Stimulated activated effector memory CD8-positive, alpha-beta T cell treated with anti-CD3 and anti-CD28 coated beads, Interleukin-12 subunit alpha, Interleukin-12 subunit beta, amount 100 ng/mL, for 72 hours (primary cell): Measurements from ENCODE around the gene DUSP10.
A peak's percentile ranks its signal among the peaks of the same experiment; 100 is the strongest.

Experiments
- ATAC-seq: fragments of 150-1000 bp; cut with Tn5 transposase; 2 replicates; pipeline ENCODE4 v1.10.0; 2021
- DNase-seq, 2 donors: peaks; one replicate each; pipeline ENCODE4 v3.0.0; 2021 to 2022; ENCODE audit warnings: low spot score in 2 of 2
- H3K27ac Mint-ChIP-seq: one replicate; pipeline ENCODE4 v1.8.0; 2022; ENCODE audit warnings: mild to moderate bottlenecking, mixed read lengths
- H3K36me3 Mint-ChIP-seq: one replicate; pipeline ENCODE4 v1.8.0; 2022; ENCODE audit warnings: mild to moderate bottlenecking, mixed read lengths
- H3K4me1 Mint-ChIP-seq: one replicate; pipeline ENCODE4 v1.8.0; 2022; ENCODE audit warnings: mixed read lengths
- H3K4me3 Mint-ChIP-seq: one replicate; pipeline ENCODE4 v1.8.0; 2022; ENCODE audit warnings: mild to moderate bottlenecking, mixed read lengths
- H3K9me3 Mint-ChIP-seq: one replicate; pipeline ENCODE4 v1.8.0; 2022; ENCODE audit warnings: mixed read lengths

The DUSP10 gene

DNA sequence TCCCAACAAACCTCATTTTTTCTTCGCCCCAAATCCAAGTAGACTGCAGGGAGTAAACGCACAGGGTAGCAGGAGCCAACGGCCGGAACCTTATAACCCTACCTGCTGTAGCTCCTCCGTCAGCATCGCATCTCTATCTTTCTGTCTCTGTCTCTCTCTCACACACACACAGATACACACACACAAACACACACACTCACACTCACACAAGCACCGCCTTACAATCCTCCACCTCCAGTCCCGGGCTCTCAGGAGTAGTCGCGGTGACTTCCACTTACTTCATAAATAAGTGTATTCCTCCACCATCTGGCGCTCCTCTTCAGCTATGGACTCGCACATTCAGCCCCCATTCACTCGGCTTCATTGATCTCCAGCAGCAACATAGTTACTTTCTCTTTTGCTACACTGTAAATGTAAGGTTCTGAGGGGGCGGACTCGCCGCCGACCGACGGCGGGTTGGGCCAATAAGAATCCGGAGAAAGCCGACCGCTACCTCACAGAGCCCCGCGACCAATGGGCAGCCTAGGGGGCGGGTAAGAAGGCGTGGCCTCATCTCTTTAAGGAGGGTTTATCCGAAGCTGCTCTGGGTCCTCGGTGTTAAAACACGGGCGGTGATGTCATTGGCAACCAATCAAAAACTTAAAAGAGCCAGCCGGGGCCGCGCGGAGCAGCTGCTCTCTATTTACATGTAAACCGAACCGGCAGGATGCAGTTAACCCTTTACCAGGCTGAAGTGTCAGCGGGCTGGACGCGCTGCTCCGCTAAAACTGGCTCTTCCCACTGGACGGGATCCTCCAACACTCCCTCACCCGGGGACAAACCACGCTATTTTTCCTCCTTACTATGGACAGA lies at the start of gene DUSP10:
DUSP10 (minus strand) TSS at position 387 of the 852 bp plus-strand sequence. CDS start 2,345 bp downstream, outside the sequence.
- H3K9me3 Mint-ChIP-seq: no peaks in the 10 kb centered on the region
- DNase-seq: peak; percentile 82 to 98
- H3K27ac Mint-ChIP-seq: no peak within 1 kb of the TSS
- H3K36me3 Mint-ChIP-seq: peaks cover 25% of the 10 kb centered on the region
- peak; percentile 91 for ATAC-seq
- no peak within 1 kb of the TSS for H3K4me3 Mint-ChIP-seq
- H3K4me1 Mint-ChIP-seq: peaks cover 24% of the 10 kb centered on the region

DNA sequence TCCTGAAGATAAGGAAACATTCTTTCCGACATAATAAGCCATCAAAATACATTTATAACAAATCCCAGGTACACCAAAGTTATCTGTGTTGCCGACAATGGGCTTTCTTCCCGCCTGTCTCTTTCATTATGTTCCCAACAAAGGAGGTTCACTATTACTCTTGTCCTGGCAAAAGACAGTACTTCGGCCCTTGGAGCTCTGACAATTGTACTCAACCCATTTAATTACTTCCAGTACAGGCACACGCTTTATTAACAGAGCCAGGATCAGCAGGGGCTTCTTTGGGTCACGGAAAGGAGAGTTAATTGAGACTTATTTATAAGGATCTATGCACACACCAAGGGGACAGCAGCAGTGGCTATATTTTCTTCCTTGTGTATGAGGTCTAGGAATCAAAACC lies 46.6 kb upstream of the DUSP10 start:
- DNase-seq (no peak), ATAC-seq (no peak)
- H3K27ac Mint-ChIP-seq: no peak overlapping the region
- H3K4me3 Mint-ChIP-seq: no peak overlapping the region
- no peaks in the 10 kb centered on the region for H3K36me3 Mint-ChIP-seq
- H3K4me1 Mint-ChIP-seq: peaks cover 33% of the 10 kb centered on the region
- H3K9me3 Mint-ChIP-seq: no peaks in the 10 kb centered on the region

DNA sequence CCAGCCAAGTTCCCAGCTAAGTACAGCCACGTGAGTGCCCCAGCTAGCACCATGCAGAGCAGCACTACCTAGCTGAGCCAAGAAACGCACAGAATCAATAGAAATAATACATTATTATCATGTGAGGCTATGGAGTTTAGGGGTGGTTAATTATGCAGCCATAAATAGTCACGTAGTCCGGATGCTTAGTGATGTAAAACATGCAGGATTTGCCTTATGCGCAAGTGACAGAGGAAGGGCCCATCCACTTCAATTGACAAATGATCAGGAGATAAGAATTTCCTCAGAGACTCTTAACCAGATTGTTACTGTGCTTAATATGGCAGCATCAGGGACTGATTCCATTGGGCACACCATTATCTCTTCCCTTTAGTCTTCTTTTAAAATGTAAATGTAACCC lies 44.8 kb upstream of the DUSP10 start:
- H3K27ac Mint-ChIP-seq: no peak overlapping the region
- H3K4me1 Mint-ChIP-seq: peaks cover 28% of the 10 kb centered on the region
- DNase-seq: no peak
- H3K9me3 Mint-ChIP-seq: no peaks in the 10 kb centered on the region
- no peak for ATAC-seq
- H3K36me3 Mint-ChIP-seq: no peaks in the 10 kb centered on the region
- H3K4me3 Mint-ChIP-seq: no peak overlapping the region

DNA sequence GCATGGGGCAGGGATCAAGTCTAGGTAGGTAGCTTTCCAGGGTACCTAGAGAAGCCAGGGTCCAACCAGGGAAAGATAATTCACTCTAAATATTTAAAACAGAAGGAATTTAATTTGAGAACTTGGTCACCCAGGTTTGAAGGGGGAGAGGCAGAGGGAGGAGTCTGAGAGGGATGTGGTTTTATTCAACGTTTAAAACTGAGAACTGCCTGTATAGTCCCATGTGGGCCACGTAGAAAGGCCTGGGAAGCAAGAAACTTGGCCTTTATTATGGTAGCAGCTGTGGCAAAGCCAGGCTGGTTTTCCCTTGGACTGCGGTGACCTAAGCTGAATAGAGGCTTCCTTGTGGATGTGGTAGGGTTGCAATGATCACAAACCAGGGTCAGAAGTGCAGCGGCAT lies 42.0 kb upstream of the DUSP10 start:
- no peak for DNase-seq

DNA sequence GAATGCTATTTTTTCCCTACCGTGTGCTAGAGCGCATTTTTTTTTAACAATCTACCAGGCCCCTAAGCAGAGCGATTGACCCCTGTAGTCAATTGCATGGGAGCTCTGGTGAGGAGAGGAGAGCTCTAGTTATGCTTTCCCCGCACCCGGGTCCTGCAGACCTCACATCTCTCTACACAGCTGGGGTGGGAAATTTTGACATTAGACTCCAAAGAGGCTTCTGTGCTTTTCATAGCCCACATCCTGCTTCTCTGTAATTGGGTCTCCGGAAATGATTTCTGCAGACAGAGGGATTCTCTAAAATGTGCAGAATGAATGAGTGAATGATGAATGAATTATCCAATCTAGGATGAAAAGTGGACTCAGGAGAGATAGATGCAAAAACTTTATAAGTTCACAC lies 41.5 kb upstream of the DUSP10 start:
- Mint-ChIP-seq H3K4me3 (peak overlapping the region; percentile 56), H3K27ac (peak overlapping the region; percentile 63), H3K36me3 (no peaks in the 10 kb centered on the region), H3K9me3 (no peaks in the 10 kb centered on the region), H3K4me1 (peaks cover 49% of the 10 kb centered on the region)
- no peak for DNase-seq
- peak; percentile 63 for ATAC-seq

More for the DNA sequence above, 42.0 kb upstream of the DUSP10 start:
- peak; percentile 77 for ATAC-seq
- Mint-ChIP-seq H3K27ac (peak overlapping the region; percentile 63), H3K4me1 (peaks cover 44% of the 10 kb centered on the region), H3K9me3 (no peaks in the 10 kb centered on the region), H3K36me3 (no peaks in the 10 kb centered on the region), H3K4me3 (peak overlapping the region; percentile 56)

GRCh38 chr1:221782970-221783369 lies 41.1 kb upstream of the DUSP10 start:
- Mint-ChIP-seq H3K27ac (no peak overlapping the region), H3K4me3 (peak overlapping the region; percentile 56), H3K4me1 (peaks cover 54% of the 10 kb centered on the region), H3K36me3 (no peaks in the 10 kb centered on the region), H3K9me3 (no peaks in the 10 kb centered on the region)
- DNase-seq: no peak
- ATAC-seq: no peak

- no peak for ATAC-seq
- Mint-ChIP-seq H3K36me3 (peaks cover 5% of the 10 kb centered on the region), H3K4me1 (peaks cover 59% of the 10 kb centered on the region), H3K4me3 (peak overlapping the region; percentile 56), H3K9me3 (no peaks in the 10 kb centered on the region), H3K27ac (no peak overlapping the region)
- no peak for DNase-seq
Measured at GRCh38 chr1:221782477-221782876, 40.6 kb upstream of the DUSP10 start.

- ATAC-seq: no peak
- Mint-ChIP-seq H3K4me1 (peaks cover 71% of the 10 kb centered on the region), H3K4me3 (no peak overlapping the region), H3K9me3 (no peaks in the 10 kb centered on the region), H3K27ac (no peak overlapping the region), H3K36me3 (peaks cover 16% of the 10 kb centered on the region)
- DNase-seq: no peak
Measured at GRCh38 chr1:221781102-221781755, 39.3 kb upstream of the DUSP10 start.

DNA sequence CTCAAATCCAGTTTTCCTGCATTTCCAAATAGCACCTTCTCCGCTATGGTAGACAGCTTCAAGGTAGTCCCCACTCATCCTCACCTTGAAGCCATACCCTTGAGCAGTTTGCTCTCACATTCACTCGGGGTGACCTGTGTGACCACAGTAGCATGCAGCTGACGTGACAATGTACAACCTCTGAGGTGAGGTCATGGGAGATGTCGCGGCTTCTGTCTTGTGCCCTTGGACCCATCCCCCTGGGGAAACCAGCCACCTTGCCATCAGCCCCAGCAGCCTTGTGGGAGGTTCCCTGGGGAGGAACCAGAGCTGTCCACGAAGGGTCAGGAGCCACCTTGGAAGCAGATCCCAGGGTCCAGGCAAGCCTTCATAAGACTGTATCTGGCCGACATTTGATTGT lies 38.3 kb upstream of the DUSP10 start:
- no peak overlapping the region for H3K27ac Mint-ChIP-seq
- peaks cover 17% of the 10 kb centered on the region for H3K36me3 Mint-ChIP-seq
- H3K9me3 Mint-ChIP-seq: no peaks in the 10 kb centered on the region
- no peak overlapping the region for H3K4me3 Mint-ChIP-seq
- ATAC-seq (no peak), DNase-seq (no peak)
- peaks cover 82% of the 10 kb centered on the region for H3K4me1 Mint-ChIP-seq

DNA sequence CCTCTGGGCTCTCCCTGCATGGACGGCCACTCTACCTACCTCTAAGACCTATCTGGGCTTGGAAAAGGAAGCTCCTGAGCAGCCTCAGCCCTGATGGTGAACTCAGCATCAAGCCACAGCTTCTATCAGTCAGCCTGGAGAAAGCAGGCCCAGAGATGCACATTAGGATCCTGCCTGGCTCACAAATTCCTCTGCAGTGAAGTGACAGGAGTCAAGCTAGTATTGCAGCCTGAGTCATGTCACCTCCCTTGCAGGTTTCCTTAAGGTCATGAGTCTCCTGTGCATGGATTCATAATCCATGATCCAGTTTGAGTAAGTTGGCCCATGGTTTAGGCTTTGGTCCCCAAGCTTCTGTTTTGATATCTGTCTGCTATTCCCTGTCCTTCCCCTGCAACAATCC lies 37.9 kb upstream of the DUSP10 start:
- H3K4me1 Mint-ChIP-seq: peaks cover 83% of the 10 kb centered on the region
- DNase-seq: no peak
- peaks cover 17% of the 10 kb centered on the region for H3K36me3 Mint-ChIP-seq
- H3K9me3 Mint-ChIP-seq: no peaks in the 10 kb centered on the region
- no peak overlapping the region for H3K4me3 Mint-ChIP-seq
- no peak overlapping the region for H3K27ac Mint-ChIP-seq
- ATAC-seq: no peak

- Mint-ChIP-seq H3K4me3 (peak overlapping the region; percentile 25), H3K27ac (peak overlapping the region; percentile 1), H3K4me1 (peaks cover 77% of the 10 kb centered on the region), H3K9me3 (no peaks in the 10 kb centered on the region), H3K36me3 (peaks cover 17% of the 10 kb centered on the region)
- no peak for DNase-seq
- peak; percentile 67 for ATAC-seq
Measured at GRCh38 chr1:221778535-221779142, 36.8 kb upstream of the DUSP10 start.

GRCh38 chr1:221778125-221778524 lies 36.2 kb upstream of the DUSP10 start:
- H3K4me3 Mint-ChIP-seq: peak overlapping the region; percentile 25
- H3K9me3 Mint-ChIP-seq: no peaks in the 10 kb centered on the region
- peaks cover 17% of the 10 kb centered on the region for H3K36me3 Mint-ChIP-seq
- H3K4me1 Mint-ChIP-seq: peaks cover 76% of the 10 kb centered on the region
- ATAC-seq (peak; percentile 39), DNase-seq (no peak)
- peak overlapping the region; percentile 1 for H3K27ac Mint-ChIP-seq

DNA sequence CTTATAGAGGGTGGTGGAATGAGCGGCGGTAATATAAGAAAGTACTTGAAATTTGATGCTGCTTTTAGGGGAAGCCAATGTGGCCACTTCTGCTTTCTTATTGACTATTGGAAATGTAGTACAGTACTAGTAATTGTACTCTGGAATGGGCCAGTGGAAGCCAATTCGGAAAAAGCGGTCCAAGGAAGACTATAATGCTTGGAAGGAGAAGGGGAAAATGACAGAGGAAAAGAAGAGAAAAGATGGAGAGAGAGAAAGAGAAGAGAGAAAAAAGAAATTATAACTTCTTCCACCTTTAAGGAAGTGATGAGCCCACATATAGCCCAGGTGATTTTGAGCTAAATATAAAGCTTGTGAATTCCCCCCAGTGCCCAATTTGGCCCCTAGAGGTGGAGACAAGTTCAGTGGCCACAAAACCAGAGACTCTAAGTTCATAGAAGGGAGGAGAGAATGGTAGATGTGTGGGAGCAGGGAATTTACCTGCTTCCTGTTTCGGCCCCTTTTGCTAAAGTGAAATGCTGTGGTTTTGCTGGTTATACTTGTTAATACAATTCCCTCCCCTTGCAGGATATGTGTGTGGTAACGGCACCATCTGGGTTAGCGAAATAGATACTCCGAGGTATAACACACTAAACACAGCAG lies 35.7 kb upstream of the DUSP10 start:
- H3K4me3 Mint-ChIP-seq: peak overlapping the region; percentile 25
- peak overlapping the region; percentile 1 for H3K27ac Mint-ChIP-seq
- H3K36me3 Mint-ChIP-seq: peaks cover 17% of the 10 kb centered on the region
- DNase-seq (peak in 1 of 2 donors; percentile 80), ATAC-seq (peak; percentile 83)
- peaks cover 70% of the 10 kb centered on the region for H3K4me1 Mint-ChIP-seq
- no peaks in the 10 kb centered on the region for H3K9me3 Mint-ChIP-seq

DNA sequence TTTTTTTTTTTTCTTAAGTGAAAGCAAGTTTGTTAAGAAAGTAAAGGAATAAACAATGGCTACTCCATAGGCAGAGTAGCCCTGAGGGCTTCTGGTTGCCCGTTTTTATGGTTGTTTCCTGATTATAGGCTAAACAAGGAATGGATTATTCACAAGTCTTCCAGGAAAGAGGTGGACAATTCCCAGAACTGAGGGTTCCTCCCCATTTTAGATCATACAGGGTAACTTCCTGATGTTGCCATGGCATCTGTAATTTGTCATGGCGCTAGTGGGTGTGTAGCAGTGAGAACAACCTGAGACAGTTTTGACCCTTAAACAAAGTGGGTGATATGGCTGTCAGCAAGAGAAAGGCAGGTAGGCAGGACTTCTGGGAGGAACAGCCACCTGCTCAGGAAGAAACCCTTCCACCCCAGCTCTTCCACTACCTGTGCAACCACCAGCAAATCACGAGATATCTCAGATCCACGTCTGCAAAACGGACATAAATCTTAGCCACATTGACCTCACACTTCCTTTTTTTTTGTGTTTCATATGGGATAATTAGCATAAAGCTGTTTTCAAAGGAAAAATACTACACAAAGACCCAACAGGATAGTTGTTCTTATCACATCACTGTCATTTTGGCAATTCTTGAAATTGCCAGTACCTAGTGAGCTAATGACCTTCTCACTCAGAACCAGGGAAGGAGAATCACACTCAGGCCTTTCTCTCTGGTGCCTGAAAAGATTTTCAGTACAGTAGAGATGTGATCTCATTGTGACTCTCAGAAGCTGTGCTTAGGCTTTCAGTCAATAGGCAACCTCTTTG lies 34.8 kb upstream of the DUSP10 start:
- no peak for DNase-seq
- Mint-ChIP-seq H3K27ac (peak overlapping the region; percentile 1), H3K4me3 (peak overlapping the region; percentile 25), H3K4me1 (peaks cover 68% of the 10 kb centered on the region), H3K9me3 (no peaks in the 10 kb centered on the region), H3K36me3 (peaks cover 17% of the 10 kb centered on the region)
- ATAC-seq: peak; percentile 78
